Measurements from ENCODE around the gene MPHOSPH10.

- no peak for TF ChIP-seq CTCF (IDR thresholded peaks at IDR 0.05)
- TF ChIP-seq POLR2A (IDR thresholded peaks at IDR 0.05), result no peak
Observed at GRCh38 chr2:71143782-71144181, 13.3 kb downstream of the MPHOSPH10 start.
